GM23248 (cell line): ENCODE results near the gene LYRM4.

ENCODE experiments used
- EZH2 ChIP-seq: fragments of 200-600 bp; sonication (generic); IDR thresholded peaks from 2 replicates; pipeline ENCODE4 v1.6.1; 2018; ENCODE audit warnings: antibody characterized with exemption, mild to moderate bottlenecking; ENCODE audit not compliant: insufficient read depth, poor library complexity, severe bottlenecking
- EZH2phosphoT487 ChIP-seq: fragments of 200-600 bp; sonication (generic); IDR thresholded peaks from 2 replicates; pipeline ENCODE4 v1.6.1; 2018; ENCODE audit warnings: antibody characterized with exemption, moderate library complexity, mild to moderate bottlenecking, low read depth; ENCODE audit not compliant: insufficient read depth

GRCh38 chr6:5202941-5203340 is 57.8 kb downstream of the LYRM4 start:
- TF ChIP-seq EZH2phosphoT487 (no peak), EZH2 (no peak)
